A673 (cell line): ENCODE measurements around the gene CIITA. TPM values are rescaled to one million over a fixed set of nuclear protein-coding genes. Genes with fewer than 3 reads are reported as not detected.

ENCODE experiments used
- BruUV-seq: library from RNA; stranded (reverse); fragments of 400-500 nt; replicated peaks from 2 replicates; lab custom pipeline; 2021; lab: Mats Ljungman, UMichigan
- CTCF ChIA-PET: fragments of 300-600 bp; sonication (Branson Sonifier 250); formaldehyde crosslinking; loops from one replicate; lab custom pipeline; 2022; ENCODE audit warnings: antibody characterized with exemption; lab: Charles Lee
- POLR2A ChIA-PET: fragments of 300-600 bp; sonication (Branson Sonifier 250); formaldehyde crosslinking; loops from one replicate; lab custom pipeline; 2022; ENCODE audit warnings: antibody characterized with exemption; ENCODE audit not compliant: low non-redundant PET; lab: Charles Lee
- DNase-seq: peaks from one replicate; pipeline ENCODE4 v3.0.0-alpha.2; 2015; ENCODE audit warnings: low spot score
- H3K27ac ChIP-seq: fragments of 200-600 bp; sonication (generic); 2 replicates; pipeline ENCODE4 v1.5.1; 2016; ENCODE audit warnings: mixed run types, low read depth, mild to moderate bottlenecking, mixed read lengths, antibody characterized with exemption, low read length; ENCODE audit not compliant: poor library complexity, severe bottlenecking
- H3K27me3 ChIP-seq: fragments of 200-600 bp; sonication (generic); replicated peaks from 2 replicates; pipeline ENCODE4 v1.6.1; 2017; ENCODE audit warnings: mixed run types, low read depth, mild to moderate bottlenecking, mixed read lengths, antibody characterized with exemption, low read length; ENCODE audit not compliant: insufficient read depth, poor library complexity
- H3K36me3 ChIP-seq: fragments of 200-600 bp; sonication (generic); 2 replicates; pipeline ENCODE4 v1.6.1; 2016; ENCODE audit warnings: mixed run types, mild to moderate bottlenecking, mixed read lengths, antibody characterized with exemption, low read length; ENCODE audit not compliant: insufficient read depth, poor library complexity, severe bottlenecking
- H3K4me1 ChIP-seq: fragments of 200-600 bp; sonication (generic); 2 replicates; pipeline ENCODE4 v1.6.1; 2017; ENCODE audit warnings: mixed run types, mild to moderate bottlenecking, mixed read lengths, antibody characterized with exemption, low read length; ENCODE audit not compliant: insufficient read depth, poor library complexity, severe bottlenecking
- H3K4me3 ChIP-seq: fragments of 200-600 bp; sonication (generic); 2 replicates; pipeline ENCODE4 v1.5.1; 2016; ENCODE audit warnings: low read depth, mixed run types, mild to moderate bottlenecking, mixed read lengths, low read length; ENCODE audit not compliant: poor library complexity, severe bottlenecking
- H3K9me3 ChIP-seq: fragments of 200-600 bp; sonication (generic); 2 replicates; pipeline ENCODE4 v1.6.1; 2016; ENCODE audit warnings: mixed run types, low read depth, mild to moderate bottlenecking, mixed read lengths, antibody characterized with exemption, low read length; ENCODE audit not compliant: poor library complexity, severe bottlenecking
- EZH2 ChIP-seq: fragments of 200-600 bp; sonication (generic); IDR thresholded peaks from 2 replicates; pipeline ENCODE4 v1.6.1; 2017; ENCODE audit warnings: borderline replicate concordance, low read depth, mild to moderate bottlenecking, mixed read lengths, antibody characterized with exemption, low read length; ENCODE audit not compliant: poor library complexity, severe bottlenecking
- intact Hi-C: fragments of 100-400 bp; cut with micrococcal nuclease; formaldehyde crosslinking; loops from one replicate; pipeline ENCODE4 v1.10.0; 2022; ENCODE audit not compliant: unreplicated experiment
- total RNA-seq: library from RNA; stranded (reverse); gene quantifications from 2 replicates; pipeline ENCODE4 v1.2.3, GENCODE V29; 2021
- TF ChIP-seq, protein P1 (sequence below): fragments of 300-800, 200-600 bp; sonication (generic); conservative IDR thresholded peaks from 2 replicates; pipeline ENCODE4 v1.5.1; 2017; ENCODE audit warnings: low read depth, mild to moderate bottlenecking, antibody characterized with exemption, low read length, moderate library complexity, mixed read lengths

Gene CIITA
- total RNA-seq, 1 experiment from 2014 or later, result not detected

GRCh38 chr16:10836174-10836853, 40.7 kb upstream of the CIITA start:
- BruUV-seq, result no TSS peak
- intact Hi-C loops, result no loop called here
- no peaks in the 10 kb centered on the region for H3K36me3 ChIP-seq
- H3K4me1 ChIP-seq, result no peaks in the 10 kb centered on the region
- peaks cover 27% of the 10 kb centered on the region for H3K27me3 ChIP-seq
- no peaks in the 10 kb centered on the region for H3K9me3 ChIP-seq
- no peak overlapping the region for H3K4me3 ChIP-seq
- DNase-seq, result no peak
- TF ChIP-seq EZH2, result no peak
- TF ChIP-seq, protein P1, sequence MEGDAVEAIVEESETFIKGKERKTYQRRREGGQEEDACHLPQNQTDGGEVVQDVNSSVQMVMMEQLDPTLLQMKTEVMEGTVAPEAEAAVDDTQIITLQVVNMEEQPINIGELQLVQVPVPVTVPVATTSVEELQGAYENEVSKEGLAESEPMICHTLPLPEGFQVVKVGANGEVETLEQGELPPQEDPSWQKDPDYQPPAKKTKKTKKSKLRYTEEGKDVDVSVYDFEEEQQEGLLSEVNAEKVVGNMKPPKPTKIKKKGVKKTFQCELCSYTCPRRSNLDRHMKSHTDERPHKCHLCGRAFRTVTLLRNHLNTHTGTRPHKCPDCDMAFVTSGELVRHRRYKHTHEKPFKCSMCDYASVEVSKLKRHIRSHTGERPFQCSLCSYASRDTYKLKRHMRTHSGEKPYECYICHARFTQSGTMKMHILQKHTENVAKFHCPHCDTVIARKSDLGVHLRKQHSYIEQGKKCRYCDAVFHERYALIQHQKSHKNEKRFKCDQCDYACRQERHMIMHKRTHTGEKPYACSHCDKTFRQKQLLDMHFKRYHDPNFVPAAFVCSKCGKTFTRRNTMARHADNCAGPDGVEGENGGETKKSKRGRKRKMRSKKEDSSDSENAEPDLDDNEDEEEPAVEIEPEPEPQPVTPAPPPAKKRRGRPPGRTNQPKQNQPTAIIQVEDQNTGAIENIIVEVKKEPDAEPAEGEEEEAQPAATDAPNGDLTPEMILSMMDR, result no peak
- ChIA-PET POLR2A (no interaction called here), CTCF (no interaction called here)
- no peak overlapping the region for H3K27ac ChIP-seq

DNA sequence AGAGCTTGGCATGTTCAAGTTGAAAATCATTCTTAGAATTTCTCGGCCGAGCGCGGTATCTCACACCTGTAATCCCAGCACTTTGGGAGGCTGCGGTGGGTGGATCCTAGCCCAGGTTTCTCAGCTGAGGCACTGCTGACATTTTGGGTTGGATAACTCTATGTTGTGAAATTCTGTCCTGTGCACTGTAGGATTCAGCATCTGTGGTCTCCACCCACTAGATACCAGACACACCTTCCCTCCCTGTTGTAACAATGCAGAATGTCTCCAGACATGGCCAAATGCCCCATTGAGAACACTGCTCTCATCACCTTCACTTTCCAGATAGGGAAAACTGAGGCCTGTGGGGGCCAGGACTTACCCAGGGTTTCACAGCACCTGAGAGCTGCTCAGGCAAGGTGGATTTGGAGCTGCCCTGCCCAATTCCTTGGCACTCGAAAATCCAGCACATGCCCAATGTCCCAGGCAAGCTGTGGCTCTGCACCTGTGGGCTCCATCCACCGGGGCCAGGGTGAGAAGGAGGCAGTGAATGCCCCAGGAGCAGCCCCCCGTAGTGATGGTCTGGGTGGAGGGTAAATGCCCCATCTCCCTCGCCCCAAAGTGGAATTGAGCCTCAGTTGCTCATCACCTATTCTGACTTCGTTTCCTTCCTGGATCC, 38.3 kb upstream of the CIITA start:
- no peak for DNase-seq
- Histone ChIP-seq H3K36me3 (no peaks in the 10 kb centered on the region), H3K9me3 (no peaks in the 10 kb centered on the region), H3K27me3 (peaks cover 28% of the 10 kb centered on the region), H3K27ac (no peak overlapping the region), H3K4me3 (no peak overlapping the region), H3K4me1 (no peaks in the 10 kb centered on the region)
- ChIA-PET POLR2A (no interaction called here), CTCF (no interaction called here)
- no peak for TF ChIP-seq EZH2
- TF ChIP-seq, protein P1, result no peak
- intact Hi-C loops, result no loop called here
- no TSS peak for BruUV-seq

DNA sequence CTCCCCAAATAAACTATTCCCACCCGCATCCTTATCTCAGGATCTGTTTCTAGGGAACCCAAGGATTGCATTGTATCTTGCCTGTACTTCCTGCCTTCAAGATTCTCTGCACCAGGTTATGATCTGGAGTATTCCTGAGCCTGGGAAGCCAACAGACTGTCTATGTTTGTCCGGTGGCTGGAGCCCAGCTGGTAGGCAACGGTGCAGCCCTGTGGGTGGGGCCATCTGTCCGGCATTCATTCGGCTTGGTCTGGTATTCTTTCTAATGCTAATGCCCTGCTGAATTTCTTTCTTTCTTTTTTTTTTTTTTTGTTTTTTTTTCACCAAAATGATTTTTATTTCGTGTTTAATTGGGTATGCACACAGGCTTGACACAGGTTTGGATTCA, 37.7 kb upstream of the CIITA start:
- Histone ChIP-seq H3K27me3 (peaks cover 31% of the 10 kb centered on the region), H3K27ac (no peak overlapping the region), H3K4me3 (no peak overlapping the region), H3K36me3 (no peaks in the 10 kb centered on the region), H3K9me3 (no peaks in the 10 kb centered on the region), H3K4me1 (no peaks in the 10 kb centered on the region)
- intact Hi-C loops, result no loop called here
- POLR2A ChIA-PET, result no interaction called here
- CTCF ChIA-PET, result no interaction called here
- no TSS peak for BruUV-seq
- no peak for TF ChIP-seq EZH2
- TF ChIP-seq, protein P1, result no peak
- no peak for DNase-seq
